AG10803 (cell line): Measurements from ENCODE around the gene CBX2.
A peak's percentile ranks its signal among the peaks of the same experiment; 100 is the strongest.

Source experiments
- DNase-seq: peaks from one replicate; pipeline ENCODE4 v3.0.0; 2010; ENCODE audit warnings: low read depth
- H3K4me3 ChIP-seq: 2 replicates; pipeline ENCODE4 v1.5.1; 2011; ENCODE audit warnings: mild to moderate bottlenecking, low read length, control low read depth
- CTCF ChIP-seq: conservative IDR thresholded peaks from 2 replicates; pipeline ENCODE4 v1.5.1; 2011; ENCODE audit warnings: mild to moderate bottlenecking, low read length, control low read depth, inconsistent platforms

The CBX2 gene

GRCh38 chr17:79809530-79810129 is 31.7 kb downstream of the CBX2 start:
- DNase-seq, result no peak

DNA sequence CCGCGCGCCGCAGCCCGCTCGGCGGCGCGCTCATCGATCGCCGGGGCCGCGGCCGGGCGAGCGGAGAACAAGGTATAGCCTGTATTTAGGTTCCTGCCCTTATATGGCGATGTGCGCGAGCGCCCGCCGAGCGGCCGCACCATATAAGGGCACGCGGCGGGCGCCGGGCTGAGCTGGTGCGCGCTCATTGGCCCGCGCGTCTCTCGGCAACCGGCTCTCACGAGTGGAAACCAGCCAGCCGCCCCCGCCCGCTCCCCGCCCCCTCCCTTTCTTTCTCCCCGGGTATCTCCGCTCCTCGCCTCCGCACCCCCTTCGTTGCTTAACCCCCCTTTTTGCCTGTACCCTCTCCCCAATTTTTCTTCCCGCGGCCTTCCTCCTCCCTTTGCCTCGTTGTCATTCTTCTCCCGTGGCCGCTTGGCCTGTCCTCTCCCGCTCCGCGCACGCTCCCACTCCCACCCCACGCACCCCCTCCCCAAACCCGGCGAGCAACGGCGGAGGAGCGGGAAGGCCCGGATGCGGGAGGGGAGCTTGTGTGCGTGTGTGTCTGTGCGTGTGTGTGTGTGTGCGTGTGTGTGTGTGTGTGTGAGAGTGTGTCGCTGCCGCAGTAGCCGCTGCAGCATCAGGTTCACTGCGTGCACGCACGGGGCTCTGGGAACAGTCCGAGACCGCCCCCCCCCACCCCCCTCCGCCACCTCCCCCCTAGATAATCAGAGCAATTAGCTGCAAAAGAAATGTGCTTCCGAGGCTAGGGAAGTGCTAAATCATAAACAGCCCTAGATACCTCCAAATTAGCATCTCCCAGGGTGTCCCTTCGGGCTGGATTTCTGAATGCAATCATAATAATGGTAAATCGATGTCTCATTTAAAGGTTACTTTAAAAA is 32.4 kb downstream of the CBX2 start:
- TF ChIP-seq CTCF, result no peak
- no peak overlapping the region for H3K4me3 ChIP-seq
- peak; percentile 42 for DNase-seq

More at GRCh38 chr17:79809530-79810129, 31.7 kb downstream of the CBX2 start:
- TF ChIP-seq CTCF, result no peak
- H3K4me3 ChIP-seq, result no peak overlapping the region

DNA sequence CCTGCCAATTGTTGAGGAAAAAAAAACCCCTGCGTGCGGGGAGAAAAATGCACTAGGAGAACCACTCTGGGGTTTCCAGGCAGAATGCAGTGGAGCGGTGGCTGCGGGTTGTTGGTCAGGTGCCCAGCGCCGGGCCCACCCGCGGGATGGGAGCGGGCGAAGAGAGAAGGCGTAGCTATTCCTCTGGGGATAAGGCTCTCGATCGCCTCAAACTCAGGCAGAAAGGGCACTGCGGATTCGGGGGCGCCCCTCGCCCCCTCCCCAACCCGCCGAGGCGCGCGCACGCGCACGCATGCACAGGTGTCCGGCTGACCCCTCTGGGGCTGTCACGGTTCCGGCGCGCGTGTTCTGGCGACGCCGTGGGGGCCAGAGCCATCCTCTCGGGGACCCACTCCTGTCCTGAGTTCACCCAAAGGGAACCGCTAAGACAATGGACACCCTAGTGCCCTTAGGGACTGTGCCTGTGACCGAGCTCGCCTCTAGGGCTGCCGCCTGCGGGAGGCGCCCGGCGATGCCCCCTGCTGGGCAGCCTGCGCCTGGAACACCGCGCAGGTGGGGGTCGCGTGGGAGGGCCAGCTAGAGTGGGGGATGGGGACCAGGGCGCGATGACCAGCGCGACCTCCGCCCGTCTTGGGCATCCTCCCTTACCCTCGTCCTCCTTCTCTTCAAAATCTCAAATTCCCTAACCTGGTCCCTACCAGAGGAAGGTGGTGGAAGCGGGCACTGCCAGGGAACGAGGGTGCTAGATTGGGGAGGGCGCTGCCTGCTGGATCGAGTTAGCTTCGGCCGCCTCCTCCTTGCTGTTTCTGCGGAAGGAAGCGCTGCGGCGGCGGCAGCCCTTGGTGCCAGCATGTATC is 33.3 kb downstream of the CBX2 start:
- TF ChIP-seq CTCF, result peak; percentile 37
- DNase-seq, result no peak
- no peak overlapping the region for H3K4me3 ChIP-seq

GRCh38 chr17:79811868-79812352 is 34.0 kb downstream of the CBX2 start:
- no peak overlapping the region for H3K4me3 ChIP-seq
- TF ChIP-seq CTCF, result no peak
- no peak for DNase-seq

- no peak for DNase-seq
- H3K4me3 ChIP-seq, result no peak overlapping the region
- TF ChIP-seq CTCF, result no peak
Observed at GRCh38 chr17:79812353-79813258, 34.7 kb downstream of the CBX2 start.

DNA sequence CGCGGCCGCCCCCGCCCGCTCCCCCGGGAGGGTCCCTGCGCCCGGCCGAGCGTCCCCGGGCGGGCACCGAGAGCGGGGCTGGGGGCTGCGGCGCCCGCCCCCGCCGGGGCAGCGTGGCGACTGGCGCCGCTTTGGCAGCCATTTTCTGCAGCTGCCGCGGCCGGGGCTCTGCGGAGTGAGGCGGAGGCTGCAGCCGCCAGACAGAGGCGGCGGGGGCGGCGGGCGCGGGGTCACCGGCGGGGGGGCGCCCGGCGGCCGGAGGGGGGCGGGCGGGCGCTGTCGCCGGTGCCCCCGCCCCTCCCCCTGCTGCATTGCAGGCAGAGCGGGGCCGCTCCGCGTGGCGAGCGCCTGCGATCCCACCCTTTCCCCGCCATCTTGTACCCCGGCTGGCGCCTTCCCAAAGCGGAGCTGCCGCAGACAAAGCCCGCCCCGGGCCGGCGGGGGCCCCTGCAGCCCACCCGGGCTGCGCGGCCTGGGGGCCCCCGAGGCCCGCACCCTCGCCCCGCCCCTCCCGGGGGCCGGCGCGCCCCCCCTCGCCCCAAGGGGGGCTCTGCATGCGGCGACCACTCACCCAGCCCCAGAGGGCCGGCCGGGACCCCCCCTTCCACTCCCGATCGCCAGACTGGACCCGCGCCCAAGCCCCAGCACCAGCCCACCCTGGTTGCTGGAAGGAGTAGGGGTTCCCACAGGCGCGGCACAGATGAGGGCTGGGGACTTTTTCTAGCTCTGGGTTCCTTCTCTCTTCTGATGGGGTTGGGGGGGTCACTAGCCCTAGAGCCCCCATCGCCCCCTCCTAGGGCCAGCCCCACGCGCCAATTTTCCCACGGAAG is 35.6 kb downstream of the CBX2 start:
- DNase-seq, result no peak
- TF ChIP-seq CTCF, result no peak
- H3K4me3 ChIP-seq, result no peak overlapping the region
